Gastrocnemius medialis (tissue), 4 donors: ENCODE results near the gene DAGLA.

Experiments
- CTCF ChIP-seq, 5 experiments: fragments of 450-650 bp in 3 of 5; fragments of 200-600 bp in 2 of 5; sonication (generic) in 2 of 5; IDR thresholded peaks in 4 of 5; conservative IDR thresholded peaks in 1 of 5; 1 replicate in 4 of 5; 2 replicates in 1 of 5; pipeline ENCODE4 v1.5.1; 2016 to 2019; ENCODE audit warnings: antibody characterized with exemption in 5 of 5, mild to moderate bottlenecking in 3 of 5, moderate library complexity in 3 of 5
- POLR2A ChIP-seq, 2 donors: fragments of 450-650 bp; IDR thresholded peaks; one replicate each; pipeline ENCODE4 v1.6.1; 2017; ENCODE audit warnings: antibody characterized with exemption in 2 of 2, mild to moderate bottlenecking in 2 of 2, moderate library complexity in 2 of 2

GRCh38 chr11:61747192-61747966 is 67.2 kb downstream of the DAGLA start:
- TF ChIP-seq CTCF (IDR thresholded peaks at IDR 0.05 in 4 of 5, conservative IDR thresholded peaks at IDR 0.05 in 1 of 5) (peak; percentile 67 to 88 (median 80)), POLR2A (IDR thresholded peaks at IDR 0.05) (no peak)
